Stimulated activated CD8-positive, alpha-beta memory T cell treated with anti-CD3 and anti-CD28 coated beads, Interleukin-2, amount 100 ng/mL, for 48 hours (primary cell): ENCODE measurements around the gene C11orf21.

Experiments used
- DNase-seq, 2 donors: peaks; one replicate each; pipeline ENCODE4 v3.0.0-alpha.2; 2020; ENCODE audit warnings: low read depth in 2 of 2

The C11orf21 gene

DNA sequence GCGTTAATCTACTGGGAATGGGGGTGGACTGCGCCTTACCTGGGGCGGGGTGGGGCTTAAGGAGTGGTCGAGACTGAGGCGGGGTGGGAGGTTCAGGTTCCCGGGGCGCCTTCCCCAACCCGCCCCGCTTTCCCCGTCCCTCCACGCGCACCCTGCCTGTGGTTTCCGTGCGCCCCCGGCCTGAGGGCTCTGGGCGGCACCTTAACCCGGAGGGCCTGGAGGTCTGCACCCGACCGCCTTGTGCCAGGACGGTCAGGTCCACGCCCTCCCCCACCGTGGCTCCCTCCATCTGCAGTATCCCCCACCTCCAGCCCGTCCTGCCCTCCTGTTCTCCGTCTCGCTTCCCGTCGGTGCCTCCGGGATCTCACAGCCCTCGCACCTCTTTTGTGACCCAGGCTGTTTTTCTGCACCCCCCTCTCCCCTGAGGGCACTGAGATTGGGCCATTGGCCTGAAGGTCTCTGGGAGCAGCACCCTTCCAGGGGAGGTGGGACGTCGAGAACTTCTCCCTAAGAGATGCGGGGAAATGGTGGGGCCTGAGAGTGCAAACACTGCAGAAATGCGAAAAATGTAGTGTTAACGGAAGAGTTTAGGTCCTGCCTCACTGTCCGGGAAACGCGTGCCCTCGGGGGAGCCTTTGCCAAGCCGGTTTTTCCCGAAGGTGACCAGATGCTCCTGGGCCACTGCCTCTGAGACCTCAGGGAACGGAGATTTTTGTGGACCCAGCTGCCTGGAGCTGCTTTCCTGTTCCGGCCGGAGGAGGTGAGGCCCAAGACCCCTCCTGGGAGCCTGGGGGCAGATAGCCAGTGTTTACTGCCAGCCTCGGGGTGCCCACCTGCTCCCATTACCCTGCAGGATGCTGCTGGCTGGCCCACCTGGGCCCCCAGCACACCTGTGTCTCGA, 30.1 kb downstream of the C11orf21 start:
- DNase-seq = no peak

DNA sequence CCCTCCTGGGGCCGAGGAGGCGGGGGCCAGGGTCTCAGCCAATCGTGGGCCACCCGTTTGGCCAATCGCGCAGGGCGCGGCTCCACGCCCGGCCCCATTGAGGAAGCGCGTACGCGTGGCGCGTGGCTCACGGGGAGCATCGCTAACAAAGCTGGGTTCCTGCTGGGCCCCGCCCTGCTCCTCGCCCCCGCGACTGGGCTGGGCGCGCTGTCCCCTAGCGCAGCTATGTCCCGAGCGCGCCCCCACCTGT, 30.7 kb downstream of the C11orf21 start:
- DNase-seq = no peak

DNA sequence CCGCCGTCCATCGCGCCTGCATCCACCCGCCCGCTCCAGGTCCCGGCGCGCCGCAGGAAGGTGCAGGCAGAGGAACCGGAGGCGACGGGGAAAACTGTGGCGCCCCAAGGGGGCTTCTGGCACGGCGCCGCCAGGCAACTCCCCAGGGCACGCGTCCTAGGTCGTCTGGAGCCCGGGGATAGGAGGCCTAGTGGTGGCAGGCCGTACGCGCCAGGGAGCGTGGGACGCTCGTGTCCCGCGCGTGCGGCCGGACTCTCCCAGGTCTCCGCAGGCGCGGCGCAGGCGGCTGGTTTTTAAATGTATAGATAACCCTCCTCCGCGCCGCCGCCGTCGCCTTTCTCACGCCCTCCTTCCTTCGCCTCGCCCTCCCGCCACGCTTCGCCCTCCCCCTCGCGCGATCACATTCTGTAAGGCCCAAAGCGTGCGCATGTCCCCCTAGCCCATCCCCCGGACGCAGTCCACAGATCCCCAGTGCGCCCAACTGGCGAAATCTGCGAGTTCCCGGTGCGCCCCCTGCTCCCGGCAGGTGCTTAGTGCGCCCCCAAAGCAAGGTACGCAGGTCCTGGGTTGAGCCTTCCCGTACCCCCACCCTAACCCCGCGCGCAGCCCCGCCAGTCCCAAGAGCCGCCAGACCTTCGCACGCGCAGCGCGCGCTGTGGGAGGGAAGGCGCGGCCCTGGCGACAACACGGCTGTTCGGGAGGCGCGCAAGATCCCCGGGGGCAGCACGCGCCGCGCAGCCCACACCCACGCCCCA, 31.2 kb downstream of the C11orf21 start, which contains the start of gene ASCL2:
Gene ASCL2 (minus strand): TSS at position 267 of the 755 bp plus-strand sequence. CDS start 256 bp downstream, at position 11.
- no peak for DNase-seq

DNA sequence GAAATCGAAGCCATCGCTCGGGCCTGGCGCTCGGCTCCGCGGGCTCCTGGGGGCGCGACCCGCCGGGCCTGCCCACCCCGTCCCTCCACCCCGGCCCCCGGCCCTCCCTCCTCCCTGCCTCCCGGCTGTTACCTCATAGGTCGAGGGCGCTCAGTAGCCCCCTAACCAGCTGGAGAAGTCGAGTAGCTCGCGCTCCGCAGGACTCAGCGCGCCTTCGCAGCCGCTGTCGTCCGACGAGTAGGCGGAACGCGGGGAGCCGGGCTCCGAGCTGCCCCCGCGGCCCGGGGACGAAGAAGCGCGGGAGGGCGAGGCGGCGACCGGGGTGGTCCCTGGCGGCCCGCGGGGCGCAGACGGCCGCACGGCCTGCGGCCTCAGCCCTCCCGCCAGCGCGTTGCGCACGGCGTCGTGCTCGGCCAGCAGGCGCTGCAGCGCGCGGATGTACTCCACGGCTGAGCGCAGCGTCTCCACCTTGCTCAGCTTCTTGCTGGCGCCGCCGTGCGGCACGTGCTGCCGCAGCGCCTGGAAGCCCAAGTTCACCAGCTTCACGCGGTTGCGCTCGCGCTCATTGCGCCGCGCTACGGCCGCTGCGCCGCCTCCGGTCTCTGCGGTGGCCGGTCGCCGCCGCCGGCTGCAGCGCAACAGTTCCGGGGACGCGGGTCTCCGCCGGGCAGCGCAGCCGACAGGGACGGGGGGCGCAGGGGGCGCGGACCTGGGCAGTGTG, 32.0 kb downstream of the C11orf21 start:
- no peak for DNase-seq

DNA sequence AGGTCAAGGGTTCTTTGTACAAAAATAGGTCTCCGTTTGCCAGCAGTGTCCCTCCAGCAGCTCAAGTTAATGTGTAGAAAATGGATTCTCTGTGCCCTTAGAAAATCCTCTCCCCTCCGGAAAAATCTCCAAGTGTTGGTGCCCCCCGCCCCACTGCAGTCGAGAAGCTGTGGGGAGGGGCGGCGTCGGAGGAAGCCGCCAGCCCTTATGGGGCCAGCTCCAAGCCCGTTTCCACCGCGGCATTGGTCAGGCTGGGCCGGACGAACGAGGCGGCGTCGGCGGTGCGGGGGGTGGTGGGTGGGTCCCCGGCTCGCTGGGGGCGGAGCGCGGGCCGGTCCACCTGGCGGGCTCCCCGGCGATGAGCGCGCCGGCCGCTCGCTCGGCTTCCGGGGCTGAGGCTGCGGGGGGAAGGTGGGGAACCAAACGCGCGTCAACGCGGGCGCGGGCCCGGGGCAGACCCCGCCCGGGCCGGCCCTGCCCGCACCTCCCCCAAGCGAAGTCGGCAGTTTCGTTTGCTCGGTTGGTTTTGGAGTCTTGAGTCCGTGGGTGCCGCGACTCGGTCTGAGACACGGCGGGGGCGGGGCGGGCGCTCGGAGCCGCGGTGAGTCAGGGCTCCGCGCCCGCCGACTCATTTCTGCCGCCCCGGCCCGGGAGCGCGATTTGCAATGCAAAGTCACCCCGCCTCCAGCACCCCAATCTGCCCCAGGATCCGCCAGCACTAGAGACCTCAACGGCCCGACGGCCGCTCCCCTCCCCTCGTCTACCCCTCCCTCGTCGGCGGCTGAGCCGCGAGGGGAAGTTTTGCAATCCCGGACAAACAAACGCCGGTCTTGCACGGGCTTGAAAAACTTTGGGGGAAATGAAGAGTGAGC, 32.8 kb downstream of the C11orf21 start:
- DNase-seq = peak; percentile 76 to 81

DNA sequence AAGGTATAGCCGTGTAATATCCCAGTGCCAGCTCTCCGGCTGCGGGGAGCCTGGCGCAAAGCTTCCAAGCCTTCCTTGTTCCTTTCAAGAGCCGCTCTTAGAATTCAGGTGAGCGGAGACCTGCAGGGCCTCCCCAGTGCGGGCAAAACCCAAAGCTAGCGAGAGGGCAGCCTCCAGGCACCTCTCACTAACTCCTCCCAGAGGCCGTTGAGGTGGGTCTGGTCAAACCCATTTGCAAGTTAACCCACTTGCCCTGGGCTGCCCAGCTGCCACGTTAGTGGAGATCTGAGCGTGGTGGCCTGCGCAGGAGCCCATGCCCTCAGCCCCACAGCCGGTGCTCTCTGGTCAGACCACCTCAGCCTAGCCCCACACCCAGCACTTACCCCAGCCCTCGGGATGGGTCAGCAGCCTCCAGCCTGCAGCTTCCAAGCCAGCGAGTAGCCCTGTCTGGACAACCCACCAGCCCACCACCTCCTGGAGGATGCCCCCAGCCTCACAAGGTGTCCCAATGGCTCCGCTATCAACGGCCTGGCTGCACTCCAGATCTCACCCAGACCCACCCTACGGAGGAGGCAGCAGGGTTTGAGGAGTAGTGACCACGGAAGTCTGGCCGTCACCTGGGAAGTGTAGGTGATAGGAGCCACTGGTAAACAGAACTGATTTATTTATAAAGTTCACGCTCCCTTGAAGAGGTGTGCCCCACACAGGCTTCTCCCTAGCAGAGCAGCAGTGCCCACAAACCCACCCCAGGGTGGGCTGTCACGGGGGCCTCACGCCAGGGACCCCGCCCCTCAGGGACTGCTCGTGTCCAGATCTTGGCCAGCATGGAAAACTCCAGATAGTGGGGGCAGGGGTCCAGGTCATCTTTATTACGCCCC, 33.6 kb downstream of the C11orf21 start:
- DNase-seq = no peak

DNA sequence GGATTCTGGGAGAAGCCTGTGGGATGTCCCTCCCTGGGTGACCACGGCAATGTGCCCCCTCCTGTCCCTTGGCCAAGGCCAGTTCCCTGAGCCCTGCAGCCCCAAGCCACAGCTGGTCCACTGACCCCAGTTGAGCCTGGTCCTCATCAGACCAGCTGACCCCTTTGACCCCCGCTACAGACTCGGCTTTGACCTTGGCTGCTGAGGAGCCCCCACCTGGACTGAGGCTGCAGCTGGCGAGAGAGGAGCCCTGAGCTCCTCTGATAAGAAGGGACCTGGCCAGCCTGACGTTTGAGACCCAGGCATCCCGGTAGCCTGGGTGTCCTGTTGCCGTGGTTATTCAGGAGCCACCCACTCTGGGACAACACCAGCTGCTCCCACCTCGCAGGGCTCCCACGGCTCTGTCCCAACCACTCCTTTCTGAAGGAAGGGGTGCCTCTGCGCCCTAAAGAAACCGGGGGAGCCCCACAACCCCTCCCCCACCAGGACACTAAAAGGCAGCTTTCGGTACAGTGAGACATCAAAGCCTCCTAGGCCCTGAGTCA, 34.3 kb downstream of the C11orf21 start:
- no peak for DNase-seq

DNA sequence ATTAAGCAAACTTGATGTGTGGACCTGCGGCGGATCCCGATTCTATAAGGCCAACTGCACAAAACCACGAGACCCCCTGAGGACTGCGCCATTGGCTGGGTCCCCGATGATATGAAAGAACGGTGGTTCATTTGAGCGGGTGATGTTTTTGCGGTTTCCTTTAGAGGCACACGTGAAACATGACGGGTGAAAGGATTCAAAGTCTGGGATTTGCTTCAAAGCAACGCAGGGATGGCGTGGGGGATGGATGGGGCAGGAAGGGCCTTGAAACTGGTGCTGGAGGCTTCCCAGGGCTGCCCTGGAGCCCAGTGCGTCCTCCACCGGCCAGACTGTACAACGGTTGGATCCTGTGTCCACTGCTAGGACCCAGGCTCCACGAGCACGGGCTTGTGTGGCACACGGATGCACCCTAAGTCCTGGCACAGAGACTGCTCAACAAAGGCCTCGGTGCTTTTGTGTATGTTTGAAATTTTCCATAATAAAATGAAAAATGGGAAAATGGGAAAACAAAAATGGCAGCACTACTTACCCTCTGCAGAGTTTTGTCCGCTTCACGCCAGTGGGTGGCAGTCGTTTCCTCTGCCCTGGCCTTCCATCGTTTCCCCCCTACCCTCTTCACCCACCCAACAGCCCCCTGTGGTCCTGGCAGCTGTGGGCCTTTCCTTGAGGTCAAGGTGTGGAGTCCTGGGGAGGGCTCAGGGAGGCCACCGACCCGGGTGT, 35.0 kb downstream of the C11orf21 start:
- no peak for DNase-seq

DNA sequence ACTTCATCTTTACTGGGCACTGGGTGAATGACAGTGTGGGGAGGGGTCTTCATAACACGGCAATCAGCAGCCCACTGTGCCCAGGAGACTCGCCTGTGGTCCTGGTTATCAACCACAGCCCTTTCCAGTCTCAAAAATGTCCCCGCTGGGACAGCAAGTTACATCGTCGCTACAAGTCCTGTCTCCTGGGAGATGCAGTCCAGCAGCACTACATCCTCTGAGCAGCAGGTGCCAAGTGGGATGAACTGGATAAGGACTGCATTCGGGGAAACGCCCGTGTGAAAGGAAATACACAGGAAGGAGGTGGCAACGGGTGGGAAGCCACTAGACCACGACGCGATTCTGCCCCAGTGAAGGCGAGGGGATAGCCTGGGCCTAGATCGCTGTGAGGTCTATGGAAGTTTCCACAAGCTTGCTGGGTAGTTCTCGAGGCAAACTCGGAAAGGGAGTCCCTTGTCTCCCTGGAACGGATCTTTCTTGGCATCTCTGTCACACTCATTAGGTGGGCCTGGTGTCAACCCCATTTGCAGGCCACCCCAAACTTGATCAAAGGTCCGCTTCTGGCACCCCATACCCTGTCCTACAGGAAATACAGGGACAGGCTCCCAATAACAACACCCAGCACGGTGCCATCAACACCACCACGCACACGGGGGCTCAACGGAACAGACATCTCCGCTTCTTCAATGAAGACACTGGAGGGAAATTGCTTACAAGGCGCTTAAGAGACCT, 35.7 kb downstream of the C11orf21 start:
- DNase-seq = no peak

DNA sequence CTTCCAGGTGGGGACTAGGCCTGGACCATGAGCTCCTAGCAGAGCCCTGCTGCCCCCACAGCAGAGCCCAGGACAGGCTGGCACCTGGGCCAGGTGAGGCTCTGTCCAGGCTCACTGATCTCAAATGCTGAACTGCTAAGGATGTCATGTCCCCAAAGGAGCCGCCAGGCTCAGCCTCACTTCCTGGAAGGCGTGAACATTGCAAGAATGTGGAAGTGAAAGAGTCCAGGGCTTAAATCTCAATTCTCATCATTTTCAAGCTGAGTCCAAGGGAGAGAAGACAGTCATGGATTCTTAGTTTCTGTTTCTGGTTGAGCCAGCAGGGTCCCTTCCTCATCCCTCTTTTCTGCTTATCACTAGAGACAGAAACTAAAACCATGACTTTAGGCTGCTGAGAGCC, 36.3 kb downstream of the C11orf21 start:
- no peak for DNase-seq

DNA sequence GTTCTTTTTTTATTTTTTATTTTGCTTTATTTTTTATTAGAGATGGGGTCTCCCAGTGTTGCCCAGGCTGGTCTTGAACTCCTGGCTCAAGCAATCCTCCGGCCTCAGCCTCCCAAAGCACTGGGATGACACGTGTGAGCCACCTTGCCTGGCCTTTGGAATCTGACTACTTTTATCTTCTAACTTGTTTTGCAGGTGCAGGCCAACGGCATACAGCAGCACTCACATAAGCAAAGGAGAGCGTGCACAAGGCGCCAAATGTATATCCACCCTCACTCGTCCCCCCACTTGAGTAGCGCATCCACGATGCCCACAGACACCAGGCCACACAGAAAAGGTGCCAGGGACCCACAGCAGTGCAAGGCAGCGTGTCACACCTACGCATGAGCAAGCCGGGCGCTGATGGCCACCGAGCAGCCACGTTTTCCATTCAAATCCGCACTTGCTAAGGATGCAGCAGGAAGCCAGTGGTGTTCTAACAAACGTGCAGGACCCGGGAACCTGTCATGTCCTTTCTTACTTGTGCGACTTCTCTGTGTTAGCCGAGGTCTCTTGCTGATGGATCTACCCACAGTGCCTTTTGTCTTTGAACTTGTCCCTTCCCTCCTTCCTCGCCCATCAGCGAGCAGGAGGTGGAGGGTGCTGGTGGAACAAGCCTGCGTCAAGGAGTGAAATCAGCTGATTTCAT, 37.2 kb downstream of the C11orf21 start:
- no peak for DNase-seq

DNA sequence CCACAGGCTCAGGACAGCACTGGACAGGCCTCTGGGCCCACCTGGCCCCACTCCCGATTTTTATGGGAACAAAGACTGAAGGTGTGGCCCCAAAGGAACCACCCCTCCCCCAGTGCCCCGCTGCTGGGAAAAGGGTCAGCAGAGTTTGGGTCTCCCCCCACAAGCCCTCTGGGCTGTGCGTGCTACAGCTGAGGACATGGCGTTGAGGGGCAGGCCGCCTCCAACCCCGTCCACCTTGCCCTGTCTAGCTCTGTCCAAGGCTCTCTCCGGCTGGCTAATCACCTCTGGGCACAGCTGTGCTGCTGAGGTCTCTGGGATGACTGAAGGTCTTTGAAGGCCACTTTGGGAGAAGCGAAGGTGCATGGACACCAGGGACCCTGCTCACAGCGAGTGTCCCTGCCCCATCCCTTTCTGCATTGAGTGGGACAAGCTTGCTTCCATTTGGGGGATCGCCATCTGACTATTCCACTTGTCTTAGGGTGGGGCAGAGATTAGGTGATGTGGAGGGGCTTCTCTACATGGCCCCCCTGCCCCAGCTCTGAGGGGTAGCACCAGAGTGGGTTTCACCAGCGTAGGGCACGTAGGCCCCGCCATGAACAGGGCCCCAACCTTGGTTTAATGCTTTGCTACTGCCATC, 37.9 kb downstream of the C11orf21 start:
- no peak for DNase-seq

DNA sequence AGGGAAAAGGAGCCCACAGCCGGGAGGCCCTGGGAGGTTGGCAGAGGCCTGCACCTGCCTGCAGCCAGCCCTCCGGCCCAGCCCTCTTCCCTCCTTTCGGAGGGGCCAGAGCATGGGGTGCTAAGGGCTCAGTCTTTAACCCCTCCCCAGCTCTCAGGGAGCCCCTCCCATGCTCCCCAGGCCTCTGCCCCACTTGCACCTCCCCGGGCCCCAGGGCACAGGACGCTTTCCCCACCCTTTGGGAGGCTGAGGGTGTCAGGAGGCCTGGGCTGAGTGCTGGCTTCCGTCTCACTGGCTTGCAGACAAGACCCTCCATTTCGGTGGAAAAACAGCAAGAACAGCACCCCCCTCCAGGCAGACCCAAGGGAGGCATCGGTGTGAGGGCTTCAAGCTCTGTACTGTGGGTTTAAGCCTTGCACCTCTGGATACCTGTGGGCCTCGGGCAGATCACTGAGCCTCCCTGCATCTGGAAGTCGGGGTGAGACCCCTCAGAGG, 38.6 kb downstream of the C11orf21 start:
- no peak for DNase-seq

DNA sequence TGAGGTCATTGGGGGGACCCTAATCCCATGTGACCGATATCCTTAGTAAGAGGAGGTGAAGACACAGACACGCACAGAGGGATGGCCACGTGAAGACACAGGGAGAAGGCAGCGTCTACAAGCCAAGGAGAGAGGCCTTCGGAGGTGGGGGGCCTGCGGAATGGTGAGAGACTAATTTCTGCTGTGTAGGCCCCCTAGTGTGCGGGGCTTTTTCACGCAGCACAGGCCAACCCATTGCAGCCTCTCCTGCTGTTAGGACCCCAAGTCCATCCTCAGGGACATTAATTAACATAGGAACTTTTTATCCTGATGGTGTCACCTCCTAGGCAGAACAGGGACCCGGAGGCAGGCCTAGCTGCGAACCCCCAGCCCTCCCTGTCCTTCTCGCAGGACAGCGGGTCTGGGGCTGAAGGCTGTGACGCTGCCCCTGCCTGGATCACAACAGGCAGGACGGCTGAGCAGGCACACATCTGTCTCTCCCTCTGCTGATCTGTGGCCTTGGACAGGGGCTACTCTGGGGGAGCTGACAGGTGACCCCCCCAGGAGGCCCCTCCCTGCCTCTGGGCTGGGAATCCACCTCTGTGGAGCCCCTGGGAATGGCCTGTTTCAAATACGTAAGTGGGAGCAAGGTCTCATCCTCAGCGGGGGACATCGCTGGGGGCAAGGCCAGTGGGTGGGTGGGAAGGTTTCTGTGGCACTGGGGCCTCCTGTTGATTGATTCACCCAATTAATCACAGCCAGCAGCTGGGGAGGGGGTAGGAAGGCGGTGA, 39.2 kb downstream of the C11orf21 start:
- DNase-seq = no peak

DNA sequence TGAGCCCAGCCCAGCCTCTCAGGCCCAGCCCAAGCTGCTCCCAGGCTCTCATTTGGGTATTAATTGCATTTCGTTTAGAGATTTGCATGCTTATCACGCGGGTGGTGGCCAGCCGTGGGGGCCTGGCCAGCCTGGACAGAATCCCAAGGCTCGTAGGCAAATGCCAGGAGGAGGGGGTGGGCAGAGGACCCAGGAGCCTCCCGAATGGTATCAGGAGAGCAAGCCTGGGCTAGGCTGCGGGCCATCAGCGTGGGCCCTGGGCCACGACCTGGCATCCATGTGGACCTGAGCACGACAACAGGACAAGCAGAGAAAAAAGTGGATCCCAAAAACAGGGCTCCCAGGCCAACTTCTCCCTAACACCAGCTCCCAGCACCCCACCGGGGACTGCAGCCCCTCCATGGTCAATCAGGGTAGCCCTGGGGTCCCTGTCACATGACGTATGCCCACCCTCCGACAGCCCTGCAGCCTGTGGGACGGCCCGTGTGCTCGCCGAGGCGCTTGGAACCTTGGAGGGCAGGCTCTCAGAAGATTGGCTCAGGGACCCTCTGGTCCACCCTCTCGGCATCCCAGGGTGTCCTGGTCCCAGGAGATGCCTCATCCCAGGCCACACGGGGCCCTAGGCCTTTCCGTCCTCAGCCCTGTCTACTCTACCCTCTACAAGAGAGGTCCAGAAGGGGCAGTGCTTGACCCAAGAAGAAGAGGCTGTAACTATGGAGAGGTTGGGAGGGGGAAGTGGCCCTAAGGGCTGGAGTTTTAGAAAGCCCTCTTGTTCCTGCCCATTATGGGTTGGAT, 40.1 kb downstream of the C11orf21 start:
- no peak for DNase-seq
